ENCODE results near the gene KYAT1.

Gene KYAT1

DNA sequence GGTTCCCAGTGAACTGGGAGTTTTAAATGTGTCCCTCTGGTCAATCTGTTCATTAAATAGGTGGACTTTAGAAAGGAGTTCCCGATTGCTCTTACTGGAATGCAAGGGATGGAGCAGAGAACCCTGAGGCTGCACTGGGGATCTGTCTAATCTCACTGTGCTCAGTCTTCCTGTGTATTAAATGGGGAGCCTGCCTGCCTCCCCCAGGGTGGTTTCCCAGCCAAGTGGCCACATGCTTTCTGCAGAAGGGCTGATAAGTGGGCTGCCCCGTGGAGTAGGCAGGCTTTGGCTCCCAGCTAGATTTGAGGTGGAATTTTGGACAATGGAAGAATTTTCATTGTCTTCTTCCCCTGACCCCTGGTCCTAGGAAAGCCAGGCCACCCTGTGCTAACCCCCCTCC lies 25.0 kb upstream of the KYAT1 start:
- no peak for DNase-seq

DNA sequence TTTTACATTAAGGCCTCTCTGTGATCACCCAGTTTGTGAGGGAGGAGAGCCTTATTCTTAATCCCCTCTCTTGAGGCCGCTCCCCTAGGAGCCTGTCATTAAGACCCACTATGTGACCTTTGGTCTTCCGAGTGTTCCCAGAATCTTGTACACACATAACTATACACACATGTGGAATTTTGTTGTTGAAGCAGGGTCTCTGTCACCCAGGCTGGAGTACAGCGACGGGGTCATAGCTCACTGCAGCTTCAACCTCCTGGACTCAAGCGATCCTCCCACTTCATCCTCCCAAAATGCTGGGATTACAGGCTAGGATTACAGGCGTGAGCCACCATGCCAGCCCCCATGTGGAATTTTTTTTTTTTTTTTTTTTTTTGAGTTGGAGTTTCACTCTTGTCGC lies 24.2 kb upstream of the KYAT1 start:
- no peak for DNase-seq

DNA sequence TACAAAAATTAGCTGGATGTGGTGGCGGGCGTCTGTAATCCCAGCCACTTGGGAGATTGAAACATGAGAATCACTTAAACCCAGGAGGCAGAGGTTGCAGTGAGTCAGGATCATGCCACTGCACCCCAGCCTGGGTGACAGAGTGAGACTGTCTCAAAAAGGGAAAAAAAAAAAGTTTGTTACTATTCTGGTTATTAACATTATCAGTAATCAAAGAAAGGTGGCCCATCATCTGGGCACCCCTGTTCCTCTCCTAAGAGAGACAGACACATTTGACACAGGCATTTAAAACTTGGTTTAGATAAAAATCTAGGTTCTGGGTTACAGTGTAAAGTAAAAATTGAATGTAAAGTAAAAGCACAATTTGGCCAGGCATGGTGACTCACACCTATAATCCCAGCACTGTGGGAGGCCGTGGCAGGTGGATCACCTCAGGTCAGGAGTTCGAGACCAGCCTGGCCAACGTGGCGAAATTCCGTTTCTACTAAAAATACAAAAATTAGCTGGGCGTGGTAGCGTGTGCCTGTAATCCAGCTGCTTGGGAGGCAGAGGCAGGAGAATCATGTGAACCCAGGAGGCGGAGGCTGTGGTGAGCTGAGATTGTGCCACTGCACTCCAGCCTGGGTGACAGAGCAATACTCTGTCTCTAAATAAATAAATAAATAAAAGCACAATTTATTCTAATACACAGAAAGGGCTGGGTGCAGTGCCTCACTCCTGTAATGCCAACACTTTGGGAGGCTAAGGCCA lies 22.3 kb upstream of the KYAT1 start:
- DNase-seq = no peak

DNA sequence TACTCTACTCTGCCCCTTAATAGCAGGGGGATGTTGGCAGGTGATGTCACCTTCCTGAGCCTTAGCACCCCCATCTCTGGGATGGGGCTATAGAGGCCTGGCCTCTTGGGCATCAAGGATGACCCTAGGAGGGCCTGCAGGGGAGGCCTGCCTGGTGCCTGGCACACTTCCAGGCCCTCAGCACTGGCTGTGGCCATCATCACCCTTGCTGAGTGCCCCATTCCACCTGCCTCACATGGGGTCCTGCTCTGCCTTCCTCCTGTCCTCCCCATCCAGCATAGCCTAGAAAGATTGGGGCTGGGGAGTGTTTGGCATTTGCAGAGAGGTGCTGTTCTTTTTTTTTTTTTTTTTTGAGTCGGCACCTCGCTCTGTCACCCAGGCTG lies 21.3 kb upstream of the KYAT1 start:
- no peak for DNase-seq

DNA sequence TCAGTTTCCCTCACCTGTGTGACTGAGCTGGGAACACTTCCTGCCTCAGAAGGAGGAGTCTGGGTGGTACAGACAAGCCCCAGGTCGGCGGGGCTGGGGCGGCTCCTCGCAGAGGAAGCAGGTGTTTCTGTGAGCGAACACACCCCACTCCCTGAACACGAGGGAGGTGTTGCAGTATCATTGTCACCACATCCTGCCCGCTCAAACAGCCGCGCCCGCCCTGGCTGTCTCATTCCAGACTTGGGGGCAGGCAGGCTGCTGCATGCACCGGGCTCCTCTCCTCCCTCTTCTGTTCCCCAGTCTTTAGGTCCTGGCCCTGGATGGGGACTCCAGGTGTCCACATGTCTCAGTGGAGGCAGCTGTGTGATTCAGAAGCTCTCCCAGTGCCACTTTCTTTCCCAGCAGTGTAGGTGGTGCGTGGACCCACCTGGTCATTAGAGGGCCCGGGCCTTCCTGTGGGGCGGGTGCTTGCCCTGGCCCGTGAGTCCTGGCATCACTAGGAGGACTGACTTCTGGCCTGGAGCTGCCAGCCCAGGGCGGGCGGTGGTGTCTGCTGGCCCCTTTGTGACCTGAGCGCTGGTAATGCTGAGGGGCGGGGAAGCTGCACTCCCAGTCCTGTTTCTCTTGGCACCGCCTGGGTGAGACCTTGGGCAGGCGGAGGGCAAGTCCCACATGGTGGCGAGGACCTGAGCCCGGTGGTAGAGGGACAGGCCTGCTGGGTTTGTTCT lies 20.8 kb upstream of the KYAT1 start:
- DNase-seq = no peak

DNA sequence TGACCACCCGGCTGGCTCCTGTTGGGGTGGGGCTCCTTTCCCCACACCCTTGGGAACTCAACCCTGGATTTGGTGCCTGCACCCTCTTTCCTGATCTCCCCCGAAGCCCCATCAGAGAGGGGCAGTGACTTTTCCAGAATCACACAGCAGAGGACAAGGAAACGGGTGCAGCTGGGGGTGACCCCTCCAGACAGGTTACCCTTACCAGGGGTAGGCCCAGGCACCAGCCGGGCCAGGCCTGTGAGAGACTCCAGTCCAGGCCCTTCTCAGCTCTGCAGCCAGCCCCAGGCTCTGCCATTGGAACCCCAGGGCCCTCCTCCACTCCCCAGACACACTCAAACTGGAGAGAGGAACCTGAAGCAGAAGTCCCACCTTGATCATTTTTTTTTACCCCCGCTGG lies 20.1 kb upstream of the KYAT1 start:
- no peak for DNase-seq

DNA sequence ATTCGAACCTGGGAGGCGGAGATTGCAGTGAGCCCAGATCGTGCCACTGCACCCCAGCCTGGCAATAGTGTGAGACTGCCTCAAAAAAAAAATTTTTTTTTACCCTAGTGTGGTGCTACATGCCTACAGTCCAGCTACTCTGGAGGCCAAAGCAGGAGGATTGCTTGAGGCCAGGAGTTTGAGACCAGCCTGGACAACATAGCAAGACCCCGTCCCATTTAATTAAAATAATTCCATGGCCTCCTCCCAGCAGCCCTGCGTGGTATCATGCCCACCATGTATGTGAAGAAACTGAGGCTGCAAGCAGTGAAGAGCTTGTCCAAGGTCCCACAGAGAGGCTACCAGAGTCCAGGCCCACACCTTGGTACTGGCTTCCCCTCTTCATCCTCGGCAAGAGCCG lies 19.6 kb upstream of the KYAT1 start:
- DNase-seq = no peak

DNA sequence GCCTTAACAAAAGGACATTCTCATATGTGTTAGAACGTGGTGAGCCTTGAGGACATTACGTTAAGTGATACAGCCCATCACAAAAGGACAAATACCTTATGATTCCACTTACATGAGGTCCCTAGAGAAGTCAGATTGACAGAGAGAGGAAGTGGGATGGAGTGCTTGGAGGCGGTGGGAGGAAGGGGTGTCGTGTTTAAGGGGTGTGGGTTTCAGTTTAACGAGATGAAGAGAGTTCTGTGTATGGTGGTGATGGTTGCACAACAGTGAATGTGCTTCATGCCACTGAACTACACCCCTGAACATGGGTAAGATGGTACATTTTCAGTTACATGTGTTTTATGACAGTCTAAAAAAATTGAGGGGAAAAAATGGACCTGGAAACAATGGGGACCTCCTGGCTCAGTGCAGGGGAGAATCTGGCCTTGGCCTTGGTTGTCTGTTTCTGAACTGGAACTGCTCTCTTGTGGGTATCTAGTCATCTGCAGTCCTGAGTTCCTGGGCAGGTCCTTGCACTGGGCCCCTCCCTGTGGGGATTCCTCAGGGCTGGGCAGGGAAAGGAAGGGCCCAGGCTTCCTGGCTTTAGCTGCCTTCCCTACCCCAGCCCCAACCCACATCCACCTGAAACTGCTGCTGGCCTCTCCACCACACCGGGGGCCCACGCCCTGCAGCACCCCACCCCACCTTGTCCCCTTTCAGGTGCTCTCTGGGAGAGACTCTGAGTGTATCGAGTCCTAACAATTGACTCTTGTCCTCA lies 18.0 kb upstream of the KYAT1 start:
- DNase-seq = no peak

DNA sequence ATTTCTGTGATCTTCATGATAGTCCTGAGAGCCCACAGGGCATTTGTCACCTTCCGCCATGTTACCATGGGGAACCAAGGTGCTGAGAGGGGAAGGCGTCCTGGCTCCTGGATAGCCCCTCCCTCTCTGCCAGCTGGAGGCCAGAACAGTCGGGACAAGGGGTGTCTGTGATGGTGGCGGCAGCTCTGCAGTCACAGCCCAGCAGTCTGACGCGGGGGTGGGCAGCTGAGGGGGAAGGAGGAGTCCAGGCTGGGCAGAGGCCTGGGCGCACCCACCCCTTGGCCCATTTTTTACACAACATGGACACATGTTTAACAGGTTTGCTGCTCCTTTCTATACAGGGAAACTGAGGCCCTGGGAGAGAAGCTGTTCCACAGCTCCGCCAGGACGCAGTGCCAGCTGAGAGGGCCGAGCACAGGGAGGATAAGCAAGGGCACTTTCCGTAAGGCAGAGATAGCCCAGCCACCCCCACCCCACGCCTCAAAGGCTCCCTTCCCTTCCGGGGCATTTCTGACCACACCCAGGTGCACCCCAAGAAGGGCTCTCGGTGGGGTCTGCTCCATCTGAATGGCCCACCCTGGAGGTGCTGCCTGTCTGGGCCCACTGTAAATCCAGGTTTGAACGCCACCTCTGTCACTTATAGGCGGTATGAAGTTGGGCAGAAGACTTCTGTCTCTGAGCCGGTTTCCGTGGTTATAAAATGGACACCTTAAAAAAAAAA lies 17.3 kb upstream of the KYAT1 start:
- no peak for DNase-seq

DNA sequence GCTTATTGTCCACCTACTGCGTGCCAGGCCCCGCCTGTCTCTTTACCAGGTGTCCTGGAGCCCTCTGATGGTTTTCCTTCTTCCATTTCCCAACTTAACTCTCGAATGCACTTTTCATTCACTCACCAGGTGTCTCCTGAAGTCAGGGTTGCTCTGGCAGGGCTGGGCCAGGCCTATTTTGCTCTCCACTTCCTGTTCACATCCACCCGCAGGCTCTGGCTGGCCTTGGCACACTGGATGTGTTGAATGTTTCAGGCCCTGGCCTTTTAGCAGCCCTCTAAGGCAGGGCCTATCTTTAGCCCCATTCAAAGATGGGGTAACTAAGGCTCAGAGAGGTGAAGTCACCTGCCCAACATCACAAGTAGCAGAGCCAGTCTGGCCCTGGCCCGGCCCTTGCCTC lies 16.6 kb upstream of the KYAT1 start:
- no peak for DNase-seq

DNA sequence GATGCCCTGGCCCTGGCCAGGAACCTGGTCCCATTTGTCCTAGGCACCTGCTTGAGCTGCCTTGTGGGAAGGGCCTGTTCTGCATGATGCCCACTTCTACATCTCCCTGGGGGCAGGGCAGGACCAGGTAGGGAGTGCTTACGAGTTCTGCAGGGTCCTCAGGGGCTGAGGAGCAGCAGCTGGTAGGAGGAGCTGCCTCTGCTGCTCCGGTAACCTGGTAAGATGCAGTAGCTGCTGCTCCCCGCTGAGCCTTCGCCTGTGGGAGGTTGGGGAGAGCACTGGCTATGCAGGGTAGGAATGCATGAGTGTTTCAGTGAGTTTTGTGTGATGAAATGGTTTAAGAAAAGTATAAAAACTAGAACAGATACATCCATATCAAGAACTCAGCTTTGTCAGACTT lies 13.8 kb upstream of the KYAT1 start:
- DNase-seq = no peak

DNA sequence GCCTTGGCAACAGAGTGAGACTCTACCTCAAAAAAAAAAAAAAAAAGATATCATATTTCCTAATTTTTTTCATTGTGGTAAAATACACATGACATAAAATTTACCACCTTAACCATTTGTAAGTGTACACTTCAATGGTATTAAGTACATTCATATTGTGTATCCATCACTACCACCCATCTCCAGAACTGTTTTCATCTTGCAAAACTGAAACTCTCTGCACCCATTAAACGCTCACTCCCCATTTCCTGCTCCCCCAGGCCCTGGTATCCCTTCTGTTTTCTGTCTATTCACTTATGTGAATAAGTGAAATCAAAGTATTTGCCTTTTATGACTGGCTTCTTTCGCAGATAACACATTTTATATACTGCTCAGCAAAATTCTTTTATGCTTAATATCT lies 13.0 kb upstream of the KYAT1 start:
- no peak for DNase-seq

DNA sequence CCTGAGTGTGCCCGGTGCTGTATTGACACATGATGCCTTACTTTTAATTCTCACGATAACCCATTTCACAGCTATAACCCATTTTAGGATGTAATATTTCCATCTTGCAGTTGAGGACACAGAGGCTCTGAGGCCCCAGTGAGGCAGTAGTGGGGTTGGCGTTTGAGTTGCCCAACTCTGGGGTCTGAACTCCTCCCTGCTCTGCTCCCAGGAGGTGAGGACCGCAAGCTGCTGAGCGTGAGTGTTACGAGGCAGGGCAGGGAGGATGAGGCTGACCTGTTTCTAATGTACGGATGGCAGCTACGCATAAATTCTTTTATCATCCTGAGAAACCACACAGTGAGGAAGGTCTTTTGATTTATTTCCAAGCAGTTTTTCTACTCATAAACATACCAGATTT lies 11.6 kb upstream of the KYAT1 start:
- no peak for DNase-seq

DNA sequence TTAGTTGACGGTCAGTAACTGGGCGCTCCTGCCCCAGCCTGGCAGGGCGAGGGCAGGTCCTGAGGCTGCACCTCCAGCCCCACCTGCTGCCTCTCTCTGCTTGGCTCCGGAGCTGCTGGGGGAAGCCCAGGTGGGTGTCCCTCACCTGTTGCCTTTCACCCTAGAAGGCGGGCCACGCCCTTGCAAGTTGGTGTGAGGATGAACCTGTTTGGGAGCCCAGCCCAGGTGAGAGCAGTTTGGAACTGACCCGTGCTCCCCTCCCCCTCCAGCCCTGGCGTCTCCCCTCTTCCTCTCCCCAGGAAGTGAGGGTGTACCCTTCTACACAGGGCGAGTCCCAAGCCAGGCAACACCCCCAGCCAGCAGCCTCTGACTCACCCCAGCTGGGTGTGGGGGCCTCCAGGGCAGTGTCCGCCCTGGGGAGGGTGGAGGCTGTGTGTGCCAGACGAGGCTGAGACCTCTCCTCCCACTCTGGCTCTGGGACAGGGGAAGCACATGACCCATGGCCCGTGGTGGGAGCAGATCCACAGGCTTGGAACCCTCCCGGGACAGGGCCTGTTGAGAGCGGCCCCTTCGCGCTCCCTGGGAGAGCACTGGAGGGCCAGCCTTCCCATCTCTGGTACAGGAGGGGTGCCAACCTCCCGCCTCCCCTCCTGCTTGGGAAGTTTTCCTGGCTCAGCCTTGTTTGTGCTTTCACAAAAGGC lies 10.6 kb upstream of the KYAT1 start:
- no peak for DNase-seq

DNA sequence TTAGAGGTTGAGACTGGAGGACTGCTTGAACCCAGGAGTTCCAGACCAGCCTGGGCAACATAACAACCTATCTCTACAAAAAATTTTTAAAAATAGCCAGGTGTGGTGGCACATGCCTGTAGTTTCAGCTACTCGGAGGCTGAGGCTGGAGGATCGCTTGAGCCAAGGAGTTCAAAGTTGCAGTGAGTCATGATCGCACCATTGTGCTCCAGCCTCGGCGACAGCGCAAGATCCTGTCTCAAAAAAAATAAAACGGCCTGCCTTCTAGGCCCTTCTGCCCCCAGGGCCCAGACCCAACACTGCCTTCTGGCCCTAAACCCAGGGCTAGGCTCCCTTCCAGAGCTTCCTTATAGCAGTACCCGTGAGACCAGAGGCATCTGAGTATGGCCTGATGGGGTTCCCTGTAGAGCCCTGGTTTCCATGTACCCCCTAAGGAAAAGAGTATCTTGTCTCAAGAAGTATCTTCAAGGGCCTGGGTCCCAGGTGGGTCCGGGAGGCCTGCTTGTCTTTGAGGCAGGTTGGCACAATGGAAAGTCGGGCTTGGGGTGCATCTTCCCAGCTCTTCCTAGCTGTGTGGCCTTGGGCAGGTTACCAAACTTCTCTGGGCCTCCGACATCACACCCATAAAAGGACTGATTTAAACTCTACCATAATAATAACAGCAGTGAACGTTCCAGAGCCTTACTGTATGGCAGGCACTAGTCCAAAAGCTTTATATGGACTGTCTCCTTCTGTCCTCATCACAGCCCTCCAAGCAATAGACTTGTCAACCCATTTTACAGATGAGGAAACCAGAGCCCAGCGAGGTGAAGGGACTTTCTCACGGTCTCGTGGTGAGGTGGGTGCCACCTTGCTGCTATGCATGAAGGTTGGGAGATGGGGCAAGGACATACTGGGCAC lies 9.8 kb upstream of the KYAT1 start:
- no peak for DNase-seq

DNA sequence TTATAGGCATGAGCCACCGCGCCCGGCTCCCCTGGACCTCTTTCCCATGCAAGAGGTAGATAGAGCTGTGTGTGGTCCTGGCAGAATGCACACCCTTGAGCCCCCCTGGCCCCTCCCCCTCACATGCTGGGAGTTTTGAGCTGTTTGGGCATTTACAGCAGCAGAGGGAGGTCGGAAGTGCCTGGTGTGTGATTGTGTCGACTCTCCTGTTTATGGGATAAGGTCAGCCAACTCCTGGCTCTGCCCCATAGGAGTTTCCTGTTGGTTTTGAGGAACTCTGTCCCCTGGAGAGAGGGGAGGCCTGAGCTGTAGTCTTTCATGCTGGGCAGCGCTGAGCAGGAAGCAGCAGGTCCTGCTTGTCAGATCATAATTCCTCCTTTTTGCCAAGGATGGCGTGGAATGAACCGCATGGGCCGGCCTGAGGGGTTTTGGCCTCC lies 6.2 kb upstream of the KYAT1 start:
- no peak for DNase-seq

DNA sequence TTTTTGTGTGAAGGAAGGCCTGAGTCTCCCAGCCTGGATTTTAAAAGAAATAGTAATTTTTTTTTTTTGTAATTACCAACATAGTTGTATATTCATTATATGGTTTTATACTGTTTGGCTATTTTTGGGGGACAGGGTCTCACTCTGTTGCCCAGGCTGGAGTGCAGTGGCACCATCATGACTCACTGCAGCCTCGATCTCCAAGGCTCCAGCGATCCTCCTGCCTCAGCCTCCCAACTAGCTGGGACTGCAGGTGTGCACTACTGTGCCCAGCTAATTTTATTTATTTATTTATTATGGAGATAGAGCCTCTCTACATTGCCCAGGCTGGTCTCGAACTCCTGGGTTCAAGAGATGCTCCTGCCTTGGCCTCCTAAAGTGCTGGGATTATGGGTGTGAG lies 5.3 kb upstream of the KYAT1 start:
- DNase-seq = no peak

DNA sequence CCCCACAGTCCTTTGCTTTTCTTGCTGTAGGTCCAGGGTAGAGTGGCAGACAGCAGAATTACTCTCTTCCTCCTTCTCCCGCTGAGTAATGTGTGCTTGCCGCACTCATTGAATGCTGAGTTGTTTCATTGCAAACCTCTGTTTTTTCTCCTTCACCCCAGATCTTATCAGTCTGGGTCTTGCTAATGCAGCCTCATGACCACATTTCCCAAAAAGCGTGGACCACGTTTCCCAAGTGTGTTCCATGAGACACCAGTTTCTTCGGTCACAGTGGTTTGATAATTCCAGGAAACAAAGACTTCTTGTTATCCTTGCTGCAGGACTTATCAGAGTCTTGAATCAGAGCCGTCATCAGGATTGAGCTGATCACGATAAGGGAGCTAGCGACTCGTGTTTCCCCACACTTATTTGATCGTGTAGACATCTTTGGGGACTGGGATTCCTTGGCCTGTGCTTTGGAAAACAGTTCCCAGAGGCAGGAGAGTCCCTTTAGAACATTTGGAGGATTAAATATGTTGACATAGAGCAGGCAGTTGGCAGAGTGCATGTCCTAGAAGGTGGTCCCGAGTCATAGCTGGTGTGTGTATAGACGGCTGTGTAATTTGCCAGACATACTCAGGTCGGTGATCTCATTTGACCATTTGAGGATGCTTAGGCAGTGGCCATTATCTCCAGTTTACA lies 4.6 kb upstream of the KYAT1 start:
- DNase-seq = no peak

DNA sequence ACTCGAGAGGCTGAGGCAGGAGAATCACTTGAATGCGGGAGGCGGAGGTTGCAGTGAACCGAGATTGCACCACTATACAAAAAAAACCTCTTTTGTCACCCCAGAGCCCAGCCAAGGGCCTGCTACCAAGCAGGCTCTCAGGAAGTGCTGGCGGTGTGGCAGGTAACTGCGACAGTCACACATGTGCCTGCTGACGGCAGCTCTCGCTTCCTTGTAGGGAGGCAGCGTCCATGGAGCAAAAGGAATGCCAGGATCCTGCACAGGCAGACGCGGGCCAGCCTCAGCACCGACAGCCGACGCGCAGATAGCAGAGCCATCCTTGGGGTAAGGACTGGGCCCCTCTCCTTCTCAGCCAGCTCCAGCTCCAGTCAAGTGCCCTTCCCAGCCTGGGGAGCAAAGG lies 4.0 kb upstream of the KYAT1 start:
- DNase-seq = no peak

DNA sequence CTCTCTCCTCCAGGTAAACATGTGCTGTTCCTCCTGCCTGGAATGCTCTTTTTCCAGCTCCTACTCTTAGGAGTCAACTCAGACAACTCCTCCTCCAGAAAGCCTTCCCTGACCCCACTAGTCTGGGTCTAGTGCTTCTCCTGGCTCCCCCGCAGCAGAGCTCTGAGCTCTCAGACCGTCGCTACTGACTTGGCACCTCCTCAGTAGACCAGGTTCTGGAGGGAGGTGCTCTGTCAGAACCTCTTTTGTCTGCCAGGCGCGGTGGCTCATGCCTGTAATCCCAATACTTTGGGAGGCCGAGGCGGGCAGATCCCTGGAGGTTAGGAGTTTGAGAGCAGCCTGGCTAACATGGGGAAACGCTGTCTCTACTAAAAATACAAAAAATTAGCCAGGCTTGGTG lies 3.6 kb upstream of the KYAT1 start:
- no peak for DNase-seq

DNA sequence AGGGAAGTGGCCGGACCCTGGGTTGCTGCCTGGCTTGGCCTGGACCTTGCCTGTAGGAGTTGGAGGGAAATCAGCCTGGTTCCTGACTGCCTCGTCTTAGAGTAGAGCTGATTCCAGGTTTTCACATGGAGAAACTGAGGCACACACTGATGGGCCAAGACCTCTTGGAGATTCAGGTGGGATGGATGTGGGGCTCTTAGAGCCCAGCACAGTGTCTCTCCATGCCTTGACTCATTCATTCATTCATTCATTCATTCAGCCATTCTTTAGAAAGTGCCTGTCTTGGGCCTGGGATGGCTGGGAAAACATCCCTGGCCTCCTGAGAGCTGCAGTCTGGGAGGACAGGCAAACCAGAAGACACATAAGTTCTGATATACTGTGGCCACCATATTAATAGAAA lies 2.4 kb upstream of the KYAT1 start:
- DNase-seq = no peak
